Measurements from ENCODE around the gene CD248. TPM values are rescaled to one million over a fixed set of nuclear protein-coding genes. Genes with fewer than 3 reads are reported as not detected.

CD248 gene
- total and polyA plus RNA-seq, 8 donors, result 69.8 to 128 (median 92.4) TPM

- no peaks in the 10 kb centered on the region for H3K36me3 ChIP-seq
- H3K27me3 ChIP-seq, result peaks cover 0 to 21% of the 10 kb centered on the region in 2 donors
- peaks cover 14 to 52% of the 10 kb centered on the region in 2 donors for H3K4me1 ChIP-seq
- intact Hi-C loops (cut with DNase I), result loop anchor here in 1 of 2 donors (10.0 kb wide), 1 partner anchor 71 kb away; no protein-coding TSS in a partner anchor
- no peaks in the 10 kb centered on the region for H3K9me3 ChIP-seq
- peak overlapping the region; percentile 44 to 62 for H3K4me3 ChIP-seq
- TF ChIP-seq, protein P1, sequence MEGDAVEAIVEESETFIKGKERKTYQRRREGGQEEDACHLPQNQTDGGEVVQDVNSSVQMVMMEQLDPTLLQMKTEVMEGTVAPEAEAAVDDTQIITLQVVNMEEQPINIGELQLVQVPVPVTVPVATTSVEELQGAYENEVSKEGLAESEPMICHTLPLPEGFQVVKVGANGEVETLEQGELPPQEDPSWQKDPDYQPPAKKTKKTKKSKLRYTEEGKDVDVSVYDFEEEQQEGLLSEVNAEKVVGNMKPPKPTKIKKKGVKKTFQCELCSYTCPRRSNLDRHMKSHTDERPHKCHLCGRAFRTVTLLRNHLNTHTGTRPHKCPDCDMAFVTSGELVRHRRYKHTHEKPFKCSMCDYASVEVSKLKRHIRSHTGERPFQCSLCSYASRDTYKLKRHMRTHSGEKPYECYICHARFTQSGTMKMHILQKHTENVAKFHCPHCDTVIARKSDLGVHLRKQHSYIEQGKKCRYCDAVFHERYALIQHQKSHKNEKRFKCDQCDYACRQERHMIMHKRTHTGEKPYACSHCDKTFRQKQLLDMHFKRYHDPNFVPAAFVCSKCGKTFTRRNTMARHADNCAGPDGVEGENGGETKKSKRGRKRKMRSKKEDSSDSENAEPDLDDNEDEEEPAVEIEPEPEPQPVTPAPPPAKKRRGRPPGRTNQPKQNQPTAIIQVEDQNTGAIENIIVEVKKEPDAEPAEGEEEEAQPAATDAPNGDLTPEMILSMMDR (IDR thresholded peaks at IDR 0.05), result no peak
- DNase-seq (no peak), ATAC-seq (no peak)
- H3K27ac ChIP-seq, result peak overlapping the region in 1 of 2 donors; percentile 86
Observed at GRCh38 chr11:66314186-66314501, 2.7 kb downstream of the CD248 start.

DNA sequence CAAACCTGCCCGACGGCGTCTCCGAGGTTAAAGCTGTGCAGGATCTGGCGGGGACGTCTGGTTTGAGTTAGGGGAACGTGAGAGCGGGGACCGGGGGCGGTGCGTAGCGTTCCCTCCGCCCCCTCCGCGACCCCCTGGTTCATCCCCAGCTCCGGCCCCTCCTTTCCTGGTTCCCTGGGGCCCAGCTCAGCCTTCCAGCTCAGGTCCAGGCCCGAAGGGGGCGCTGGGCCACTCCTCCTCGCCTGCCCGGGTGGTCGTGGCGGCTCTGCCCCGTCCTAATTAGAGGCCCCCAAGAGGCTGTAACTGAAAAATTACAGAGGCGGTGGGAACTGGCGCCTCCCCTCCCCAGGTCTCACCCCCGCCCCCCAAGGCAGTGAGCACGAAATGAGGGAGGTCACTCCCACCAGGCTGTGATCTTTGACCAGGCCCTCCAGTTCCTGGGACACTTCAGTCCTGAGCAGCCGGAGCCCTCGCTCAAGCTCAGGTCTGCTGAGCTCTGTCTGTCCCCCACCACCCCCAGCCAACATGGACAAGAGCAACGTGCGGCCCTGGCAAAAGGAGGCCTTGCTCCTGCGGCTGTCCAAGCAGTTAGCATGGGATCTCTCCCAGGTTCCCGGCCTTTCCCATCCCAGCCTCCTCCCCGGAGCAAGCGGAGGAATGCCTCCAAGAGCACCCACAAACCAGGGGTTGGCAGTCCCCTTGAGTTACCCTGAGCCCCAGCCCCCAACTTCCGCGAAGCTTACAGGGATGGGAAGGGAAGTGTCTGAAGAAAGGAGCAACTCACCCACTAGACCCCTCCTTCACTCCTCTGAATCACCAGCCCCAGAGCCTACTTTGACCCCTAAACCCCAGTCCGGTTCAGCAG lies 3.3 kb downstream of the CD248 start:
- DNase-seq, result peak in 3 of 4 donors; percentile 80 to 88 (median 85)
- Histone ChIP-seq H3K36me3 (no peaks in the 10 kb centered on the region), H3K4me1 (peaks cover 13 to 46% of the 10 kb centered on the region in 2 donors), H3K27me3 (peaks cover 0 to 21% of the 10 kb centered on the region in 2 donors), H3K4me3 (peak overlapping the region; percentile 44 to 62), H3K27ac (peak overlapping the region; percentile 86 to 88), H3K9me3 (no peaks in the 10 kb centered on the region)
- ATAC-seq, result no peak
- intact Hi-C loops (cut with DNase I), result loop anchor here in 1 of 2 donors (10.0 kb wide), 1 partner anchor 71 kb away; no protein-coding TSS in a partner anchor
- TF ChIP-seq, protein P1 (IDR thresholded peaks at IDR 0.05), result no peak

GRCh38 chr11:66312549-66313320 lies 4.1 kb downstream of the CD248 start:
- peak overlapping the region; percentile 86 to 88 for H3K27ac ChIP-seq
- peak overlapping the region; percentile 44 to 62 for H3K4me3 ChIP-seq
- H3K4me1 ChIP-seq, result peaks cover 6 to 38% of the 10 kb centered on the region in 2 donors
- TF ChIP-seq, protein P1 (IDR thresholded peaks at IDR 0.05), result no peak
- ATAC-seq (peak; percentile 84), DNase-seq (peak; percentile 95 to 99 (median 99))
- no peaks in the 10 kb centered on the region for H3K9me3 ChIP-seq
- intact Hi-C loops (cut with DNase I), result loop anchor here in 1 of 2 donors (10.0 kb wide), 1 partner anchor 72 kb away; no protein-coding TSS in a partner anchor
- H3K27me3 ChIP-seq, result peaks cover 0 to 21% of the 10 kb centered on the region in 2 donors
- H3K36me3 ChIP-seq, result no peaks in the 10 kb centered on the region

DNA sequence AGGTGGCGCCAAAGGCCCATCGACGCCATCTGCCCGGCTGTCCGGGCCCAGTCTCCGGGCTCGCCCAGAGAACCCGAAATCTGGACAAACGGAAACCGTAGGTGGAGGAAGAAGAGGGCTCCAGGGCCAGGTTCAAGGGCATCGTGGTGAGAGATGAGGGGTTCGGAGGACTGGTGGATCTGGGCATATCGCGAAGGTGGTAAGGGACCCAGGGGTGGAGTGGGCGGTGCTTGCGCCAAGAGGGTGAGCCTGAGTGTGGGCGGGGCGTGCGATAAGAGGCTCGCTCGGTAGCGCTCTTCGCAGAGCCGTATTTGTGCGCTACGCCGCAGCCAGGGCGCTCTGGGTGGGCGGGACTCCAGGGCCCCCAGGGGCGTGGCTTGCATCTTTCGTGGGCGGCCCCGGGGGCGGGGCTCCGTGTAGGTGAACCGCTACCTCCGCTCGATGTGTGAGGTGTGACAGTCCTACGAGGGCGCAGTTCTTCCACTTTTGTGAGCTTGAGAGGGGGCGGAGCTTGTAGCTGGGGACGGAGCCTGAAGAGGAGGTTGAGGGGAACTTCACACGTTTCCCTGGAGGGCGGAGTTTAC lies 4.8 kb downstream of the CD248 start:
- H3K27ac ChIP-seq, result peak overlapping the region; percentile 86 to 88
- peaks cover 0 to 31% of the 10 kb centered on the region in 2 donors for H3K4me1 ChIP-seq
- intact Hi-C loops (cut with DNase I), result loop anchor here in 1 of 2 donors (10.0 kb wide), 1 partner anchor 73 kb away; no protein-coding TSS in a partner anchor
- ATAC-seq (peak; percentile 81), DNase-seq (peak in 3 of 4 donors; percentile 94 to 95 (median 95))
- peaks cover 0 to 17% of the 10 kb centered on the region in 2 donors for H3K27me3 ChIP-seq
- TF ChIP-seq, protein P1 (IDR thresholded peaks at IDR 0.05), result no peak
- peak overlapping the region; percentile 37 to 62 for H3K4me3 ChIP-seq
- H3K36me3 ChIP-seq, result no peaks in the 10 kb centered on the region
- no peaks in the 10 kb centered on the region for H3K9me3 ChIP-seq

All from left lung (tissue), 10 donors.